Activated effector memory CD4-positive, alpha-beta T cell treated with Interleukin-2 at 50 U/mL for 16 hours (primary cell): Measurements from ENCODE around the gene TTC36.
"Not testable (repeated sequence)": the region's sequence is repeated elsewhere in the genome, so short reads cannot be mapped to it uniquely, and the experiment has no call there.

Experiments used
- DNase-seq: peaks from one replicate; pipeline ENCODE4 v3.0.0-alpha.2; 2020

The TTC36 gene

GRCh38 chr11:118527109-118527508 is at the start of gene TTC36:
Gene TTC36, plus strand, starts transcription at chr11:118527474. Its CDS starts 21 bp downstream, at chr11:118527495.
- DNase-seq: no peak

GRCh38 chr11:118481238-118481637 is 46.0 kb upstream of the TTC36 start:
- not testable (repeated sequence) for DNase-seq

- DNase-seq: no peak
Measured at GRCh38 chr11:118484405-118484804, 42.9 kb upstream of the TTC36 start.

- DNase-seq: no peak
Measured at GRCh38 chr11:118485273-118485672, 42.0 kb upstream of the TTC36 start.

GRCh38 chr11:118488480-118489109 is 38.7 kb upstream of the TTC36 start:
- peak; percentile 62 for DNase-seq

GRCh38 chr11:118491041-118491440 is 36.2 kb upstream of the TTC36 start:
- DNase-seq: no peak

GRCh38 chr11:118497831-118498230 is 29.4 kb upstream of the TTC36 start:
- DNase-seq: no peak

- DNase-seq: no peak
Measured at GRCh38 chr11:118503216-118503615, 24.1 kb upstream of the TTC36 start.

GRCh38 chr11:118511601-118512000 is 15.7 kb upstream of the TTC36 start:
- no peak for DNase-seq

- DNase-seq: no peak
Measured at GRCh38 chr11:118514103-118514502, 13.2 kb upstream of the TTC36 start.

- no peak for DNase-seq
Measured at GRCh38 chr11:118519549-118519948, 7.7 kb upstream of the TTC36 start.

GRCh38 chr11:118521892-118522311 is 5.4 kb upstream of the TTC36 start:
- DNase-seq: no peak

- DNase-seq: no peak
Measured at GRCh38 chr11:118522571-118523072, 4.7 kb upstream of the TTC36 start.

- DNase-seq: no peak
Measured at GRCh38 chr11:118524356-118524755, 2.9 kb upstream of the TTC36 start.

- DNase-seq: no peak
Measured at GRCh38 chr11:118524757-118525470, 2.4 kb upstream of the TTC36 start.

- DNase-seq: no peak
Measured at GRCh38 chr11:118526688-118527087, 586 bp upstream of the TTC36 start.

GRCh38 chr11:118528511-118528910 is 1.2 kb downstream of the TTC36 start:
- no peak for DNase-seq

- no peak for DNase-seq
Measured at GRCh38 chr11:118529584-118530175, 2.4 kb downstream of the TTC36 start.

GRCh38 chr11:118530180-118530682 is 3.0 kb downstream of the TTC36 start:
- DNase-seq: no peak

GRCh38 chr11:118530683-118531596 is 3.7 kb downstream of the TTC36 start, which contains the start of gene TMEM25:
Gene TMEM25, plus strand, starts transcription at chr11:118531192. Its CDS starts 610 bp downstream, at chr11:118531802.
- DNase-seq: peak; percentile 68

GRCh38 chr11:118531597-118532084 is 4.4 kb downstream of the TTC36 start:
- DNase-seq: no peak

GRCh38 chr11:118532091-118532490 is 4.8 kb downstream of the TTC36 start:
- DNase-seq: no peak
